H1 (cell line): ENCODE results near the gene LVRN. TPM values are rescaled to one million over a fixed set of nuclear protein-coding genes. Genes with fewer than 3 reads are reported as not detected.

Experiments used
- BRCA1 ChIP-seq: IDR thresholded peaks from 2 replicates; pipeline ENCODE4 v1.6.1; 2012; ENCODE audit warnings: low read depth, low read length, improper control_type of control experiment
- CHD1 ChIP-seq: IDR thresholded peaks from 2 replicates; pipeline ENCODE4 v1.6.1; 2012; ENCODE audit warnings: low read depth, low read length, improper control_type of control experiment
- GABPA ChIP-seq: IDR thresholded peaks from 2 replicates; pipeline ENCODE4 v1.6.1; 2011; ENCODE audit warnings: mild to moderate bottlenecking, low read length, moderate library complexity, borderline replicate concordance; ENCODE audit not compliant: insufficient read depth
- HDAC2 ChIP-seq, 2 experiments: fragments of 300-600 bp in 1 of 2; sonication (generic) in 1 of 2; IDR thresholded peaks; 2 replicates each; pipeline ENCODE4 v1.6.1; 2011 to 2012; ENCODE audit warnings: low read depth in 2 of 2, low read length in 2 of 2, mild to moderate bottlenecking in 2 of 2, moderate library complexity in 2 of 2, borderline replicate concordance in 1 of 2, inconsistent platforms in 1 of 2
- KDM4A ChIP-seq: IDR thresholded peaks from one replicate; pipeline ENCODE4 v1.7.1; 2012; ENCODE audit warnings: low read depth, mild to moderate bottlenecking, moderate library complexity, low read length, inconsistent platforms; ENCODE audit not compliant: severe bottlenecking
- TCF12 ChIP-seq: IDR thresholded peaks from 2 replicates; pipeline ENCODE4 v1.6.1; 2011; ENCODE audit warnings: low read depth, mild to moderate bottlenecking, low read length
- TEAD4 ChIP-seq: IDR thresholded peaks from 2 replicates; pipeline ENCODE4 v1.6.1; 2012; ENCODE audit warnings: low read depth, low read length, inconsistent platforms, mixed read lengths
- polyA plus RNA-seq, 7 experiments: library from polyadenylated mRNA; depleted of rRNA in 3 of 7; stranded (reverse) in 5 of 7; unstranded in 2 of 7; fragments of >200 nt in 5 of 7; fragments of 200-250 nt in 2 of 7; gene quantifications; 1 replicate in 5 of 7; 2 replicates in 1 of 7; 4 replicates in 1 of 7; pipeline versions ENCODE4 v1.2.1 to v1.2.3, GENCODE V29; 2011 to 2013; ENCODE audit warnings: missing spikeins in 2 of 7, mixed read lengths in 2 of 7
- total RNA-seq: library from RNA; stranded (reverse); fragmentation: NEBNext Ultra II Directional; extraction: Animal tissue kit (Norgen Biotek cat#: 25700); gene quantifications from 2 replicates; pipeline ENCODE4 v1.2.1, GENCODE V29; 2021

The LVRN gene
- total and polyA plus RNA-seq, 2 of the 8 experiments (the other 6 are each of a cell fraction or from before 2014, with no cell fraction given): 0.08 to 0.09 TPM

DNA sequence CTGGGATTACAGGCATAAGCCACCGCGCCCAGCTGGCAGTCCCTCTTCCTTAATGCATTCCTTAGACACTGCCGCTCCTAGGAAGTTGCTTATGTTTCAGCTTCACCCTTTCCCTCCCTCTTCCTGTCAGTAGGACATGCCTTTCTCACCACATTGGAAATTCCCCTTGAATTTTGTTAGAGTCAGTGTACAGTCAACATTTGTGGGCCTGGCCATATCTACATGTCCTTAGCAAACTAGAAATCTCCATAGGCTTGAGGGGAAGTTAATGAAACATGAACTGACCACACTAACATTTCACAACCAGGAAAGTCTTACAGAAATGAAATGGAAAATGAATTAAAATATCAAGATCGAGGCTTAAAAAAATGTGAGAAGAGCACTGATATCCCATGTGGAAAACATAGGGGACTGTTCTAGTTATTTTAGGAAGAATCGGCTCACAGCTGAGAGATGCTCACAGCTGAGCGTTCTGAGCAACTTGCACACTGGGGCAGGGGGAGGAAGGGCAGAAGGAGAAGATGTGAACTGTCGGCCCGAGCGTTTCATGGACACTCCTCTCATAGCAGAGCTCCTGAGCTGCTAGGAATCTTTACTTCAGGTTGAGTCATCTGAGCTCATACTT, 21.1 kb upstream of the LVRN start (continued):
- TF ChIP-seq KDM4A (no peak), GABPA (no peak), TCF12 (no peak), BRCA1 (no peak), HDAC2 (IDR thresholded peaks at IDR 0.05; ENCODE audit: borderline replicate concordance in 1 of 2, low read depth in 2 of 2, low read length in 2 of 2) (no peak), TEAD4 (no peak), CHD1 (no peak)
- TF ChIP-seq, all 59 proteins: peak for 0
